GM21360 (cell line): Measurements from ENCODE around the gene KLK1.

Source experiments
- ATAC-seq: cut with Tn5 transposase; IDR thresholded peaks from one replicate; pipeline ENCODE4 v1.9.1; 2021; ENCODE audit warnings: mild to moderate bottlenecking, moderate library complexity; ENCODE audit not compliant: unreplicated experiment

The KLK1 gene

GRCh38 chr19:50823389-50824042 lies at the start of gene KLK1:
TSS of gene KLK1 (minus strand) at chr19:50823787. CDS start at chr19:50823748, 39 bp downstream.
- no peak for ATAC-seq

- ATAC-seq, result no peak
Measured at GRCh38 chr19:50873056-50873455, 49.5 kb upstream of the KLK1 start, which contains the start of gene KLK2. TSS of gene KLK2 (plus strand) at chr19:50873439. CDS start at chr19:50873474, 35 bp downstream.

GRCh38 chr19:50870417-50871089 lies 47.0 kb upstream of the KLK1 start:
- no peak for ATAC-seq

- no peak for ATAC-seq
Measured at GRCh38 chr19:50869479-50869878, 45.9 kb upstream of the KLK1 start.

DNA sequence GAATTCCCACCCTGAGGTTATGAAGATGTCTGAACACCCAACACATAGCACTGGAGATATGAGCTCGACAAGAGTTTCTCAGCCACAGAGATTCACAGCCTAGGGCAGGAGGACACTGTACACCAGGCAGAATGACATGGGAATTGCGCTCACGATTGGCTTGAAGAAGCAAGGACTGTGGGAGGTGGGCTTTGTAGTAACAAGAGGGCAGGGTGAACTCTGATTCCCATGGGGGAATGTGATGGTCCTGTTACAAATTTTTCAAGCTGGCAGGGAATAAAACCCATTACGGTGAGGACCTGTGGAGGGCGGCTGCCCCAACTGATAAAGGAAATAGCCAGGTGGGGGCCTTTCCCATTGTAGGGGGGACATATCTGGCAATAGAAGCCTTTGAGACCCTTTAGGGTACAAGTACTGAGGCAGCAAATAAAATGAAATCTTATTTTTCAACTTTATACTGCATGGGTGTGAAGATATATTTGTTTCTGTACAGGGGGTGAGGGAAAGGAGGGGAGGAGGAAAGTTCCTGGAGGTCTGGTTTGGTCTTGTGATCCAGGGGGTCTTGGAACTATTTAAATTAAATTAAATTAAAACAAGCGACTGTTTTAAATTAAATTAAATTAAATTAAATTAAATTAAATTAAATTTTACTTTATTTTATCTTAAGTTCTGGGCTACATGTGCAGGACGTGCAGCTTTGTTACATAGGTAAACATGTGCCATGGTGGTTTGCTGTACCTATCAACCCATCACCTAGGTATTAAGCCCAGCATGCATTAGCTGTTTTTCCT lies 38.1 kb upstream of the KLK1 start:
- ATAC-seq, result no peak

DNA sequence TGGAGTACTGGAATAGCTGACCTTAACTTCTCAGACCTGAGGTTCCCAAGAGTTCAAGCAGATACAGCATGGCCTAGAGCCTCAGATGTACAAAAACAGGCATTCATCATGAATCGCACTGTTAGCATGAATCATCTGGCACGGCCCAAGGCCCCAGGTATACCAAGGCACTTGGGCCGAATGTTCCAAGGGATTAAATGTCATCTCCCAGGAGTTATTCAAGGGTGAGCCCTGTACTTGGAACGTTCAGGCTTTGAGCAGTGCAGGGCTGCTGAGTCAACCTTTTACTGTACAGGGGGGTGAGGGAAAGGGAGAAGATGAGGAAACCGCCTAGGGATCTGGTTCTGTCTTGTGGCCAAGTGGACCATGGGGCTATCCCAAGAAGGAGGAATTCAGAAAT lies 37.4 kb upstream of the KLK1 start:
- ATAC-seq, result no peak

DNA sequence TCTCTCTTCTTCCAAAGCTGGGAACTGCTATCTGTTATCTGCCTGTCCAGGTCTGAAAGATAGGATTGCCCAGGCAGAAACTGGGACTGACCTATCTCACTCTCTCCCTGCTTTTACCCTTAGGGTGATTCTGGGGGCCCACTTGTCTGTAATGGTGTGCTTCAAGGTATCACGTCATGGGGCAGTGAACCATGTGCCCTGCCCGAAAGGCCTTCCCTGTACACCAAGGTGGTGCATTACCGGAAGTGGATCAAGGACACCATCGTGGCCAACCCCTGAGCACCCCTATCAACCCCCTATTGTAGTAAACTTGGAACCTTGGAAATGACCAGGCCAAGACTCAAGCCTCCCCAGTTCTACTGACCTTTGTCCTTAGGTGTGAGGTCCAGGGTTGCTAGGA lies 36.3 kb upstream of the KLK1 start:
- no peak for ATAC-seq

DNA sequence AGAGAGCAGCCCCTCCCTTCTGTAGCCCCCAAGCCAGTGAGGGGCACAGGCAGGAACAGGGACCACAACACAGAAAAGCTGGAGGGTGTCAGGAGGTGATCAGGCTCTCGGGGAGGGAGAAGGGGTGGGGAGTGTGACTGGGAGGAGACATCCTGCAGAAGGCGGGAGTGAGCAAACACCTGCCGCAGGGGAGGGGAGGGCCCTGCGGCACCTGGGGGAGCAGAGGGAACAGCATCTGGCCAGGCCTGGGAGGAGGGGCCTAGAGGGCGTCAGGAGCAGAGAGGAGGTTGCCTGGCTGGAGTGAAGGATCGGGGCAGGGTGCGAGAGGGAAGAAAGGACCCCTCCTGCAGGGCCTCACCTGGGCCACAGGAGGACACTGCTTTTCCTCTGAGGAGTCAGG lies 35.3 kb upstream of the KLK1 start:
- no peak for ATAC-seq

DNA sequence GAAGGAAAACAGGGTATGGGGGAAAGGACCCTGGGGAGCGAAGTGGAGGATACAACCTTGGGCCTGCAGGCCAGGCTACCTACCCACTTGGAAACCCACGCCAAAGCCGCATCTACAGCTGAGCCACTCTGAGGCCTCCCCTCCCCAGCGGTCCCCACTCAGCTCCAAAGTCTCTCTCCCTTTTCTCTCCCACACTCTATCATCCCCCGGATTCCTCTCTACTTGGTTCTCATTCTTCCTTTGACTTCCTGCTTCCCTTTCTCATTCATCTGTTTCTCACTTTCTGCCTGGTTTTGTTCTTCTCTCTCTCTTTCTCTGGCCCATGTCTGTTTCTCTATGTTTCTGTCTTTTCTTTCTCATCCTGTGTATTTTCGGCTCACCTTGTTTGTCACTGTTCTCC lies 33.8 kb upstream of the KLK1 start:
- no peak for ATAC-seq

- no peak for ATAC-seq
Measured at GRCh38 chr19:50854636-50855410, 31.2 kb upstream of the KLK1 start, which contains the start of gene KLK3. TSS of gene KLK3 (plus strand) at chr19:50854915. CDS start at chr19:50854956, 41 bp downstream.

GRCh38 chr19:50851620-50852019 lies 28.0 kb upstream of the KLK1 start:
- no peak for ATAC-seq

- no peak for ATAC-seq
Measured at GRCh38 chr19:50850738-50851137, 27.2 kb upstream of the KLK1 start.

DNA sequence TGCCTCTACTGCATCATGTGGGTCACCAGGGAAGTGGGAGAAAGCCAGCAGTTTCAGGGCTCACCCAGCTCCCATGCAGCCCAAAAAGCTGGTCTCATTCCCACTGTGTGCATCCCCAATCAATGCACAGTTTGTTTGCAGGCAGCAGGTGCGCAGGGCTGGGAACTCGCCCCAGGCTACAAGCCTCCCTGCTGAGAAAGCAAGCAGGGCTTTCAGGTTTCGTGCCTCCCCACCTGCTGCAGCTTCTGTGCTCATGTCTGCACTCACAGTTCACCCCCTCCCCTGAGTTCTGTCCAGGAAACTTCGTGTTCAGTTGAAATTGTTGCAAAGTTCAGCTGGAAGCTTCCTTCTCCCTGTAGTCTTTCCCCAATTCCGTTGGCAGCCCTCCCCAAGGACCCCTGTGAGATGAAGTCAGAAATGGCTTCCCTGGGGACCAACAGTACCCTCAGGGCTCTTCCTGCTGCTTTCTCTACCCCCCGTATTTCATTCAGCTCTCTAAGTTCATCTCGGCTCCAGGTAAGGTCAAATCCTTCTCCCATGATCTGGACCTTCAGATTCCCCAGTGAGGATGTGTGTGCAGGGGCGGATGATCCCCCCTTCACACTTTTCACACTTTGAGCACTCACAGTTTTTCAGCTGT lies 20.8 kb upstream of the KLK1 start:
- ATAC-seq, result no peak

- ATAC-seq, result no peak
Measured at GRCh38 chr19:50843701-50844221, 20.2 kb upstream of the KLK1 start.

DNA sequence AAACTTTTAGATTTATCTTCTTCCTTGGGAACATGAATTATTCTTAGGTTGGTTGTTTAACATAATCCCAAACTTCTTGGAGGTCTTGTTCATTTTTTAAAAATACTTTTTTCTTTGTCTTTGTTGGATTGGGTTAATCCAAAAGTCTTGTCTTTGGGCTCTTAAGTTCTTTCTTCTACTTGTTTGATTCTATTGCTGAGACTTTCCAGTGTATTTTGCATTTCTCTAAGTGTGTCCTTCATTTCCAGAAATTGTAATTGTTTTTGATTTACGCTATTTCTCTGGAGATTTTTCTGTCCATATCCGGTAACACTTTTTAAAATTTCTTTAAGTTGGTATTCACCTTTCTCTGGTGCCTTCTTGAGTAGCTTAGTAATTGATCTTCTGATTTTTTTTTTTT lies 19.6 kb upstream of the KLK1 start:
- no peak for ATAC-seq

- no peak for ATAC-seq
Measured at GRCh38 chr19:50842130-50842529, 18.5 kb upstream of the KLK1 start.

DNA sequence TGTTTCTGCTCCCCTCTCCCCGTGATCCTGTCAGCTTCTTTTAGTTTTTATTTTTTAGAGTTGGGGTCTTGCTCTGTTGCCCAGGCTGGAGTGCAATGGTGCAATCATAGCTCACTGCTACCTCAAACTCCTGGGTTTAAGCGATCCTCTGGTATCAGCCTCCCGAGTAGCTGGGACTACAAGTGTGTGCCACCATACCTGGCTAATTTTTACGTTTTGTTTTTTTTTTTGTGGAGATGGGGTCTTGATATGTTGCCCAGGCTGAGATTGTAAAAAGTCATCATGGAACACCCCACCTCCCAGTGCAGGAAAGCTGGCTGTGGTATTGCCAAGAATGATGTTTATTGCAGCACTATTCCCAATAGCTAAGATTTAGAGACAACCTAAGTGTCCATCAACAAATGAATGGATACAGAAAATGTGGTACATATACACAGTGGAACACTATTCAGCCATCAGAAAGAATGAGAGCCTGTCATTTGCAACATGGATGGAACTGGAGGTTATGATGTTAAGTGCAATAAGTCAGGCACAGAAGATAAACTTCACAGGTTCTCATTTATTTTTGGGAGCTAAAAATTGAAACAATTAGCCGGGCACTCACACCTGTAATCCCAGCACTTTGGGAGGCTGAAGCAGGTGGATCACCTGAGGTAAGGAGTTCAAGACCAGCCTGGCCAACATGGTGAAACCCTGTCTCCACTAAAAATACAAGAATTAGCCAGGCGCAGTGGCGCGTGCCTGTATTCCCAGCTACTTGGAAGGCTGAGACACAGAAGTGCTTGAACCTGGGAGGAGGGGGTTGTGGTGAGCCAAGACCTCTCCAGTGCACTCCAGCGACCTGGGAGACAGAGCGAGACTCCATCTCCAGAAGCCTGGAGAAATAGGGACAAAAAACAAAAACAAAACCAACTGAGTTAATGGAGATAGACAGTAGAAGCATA lies 16.4 kb upstream of the KLK1 start:
- no peak for ATAC-seq

DNA sequence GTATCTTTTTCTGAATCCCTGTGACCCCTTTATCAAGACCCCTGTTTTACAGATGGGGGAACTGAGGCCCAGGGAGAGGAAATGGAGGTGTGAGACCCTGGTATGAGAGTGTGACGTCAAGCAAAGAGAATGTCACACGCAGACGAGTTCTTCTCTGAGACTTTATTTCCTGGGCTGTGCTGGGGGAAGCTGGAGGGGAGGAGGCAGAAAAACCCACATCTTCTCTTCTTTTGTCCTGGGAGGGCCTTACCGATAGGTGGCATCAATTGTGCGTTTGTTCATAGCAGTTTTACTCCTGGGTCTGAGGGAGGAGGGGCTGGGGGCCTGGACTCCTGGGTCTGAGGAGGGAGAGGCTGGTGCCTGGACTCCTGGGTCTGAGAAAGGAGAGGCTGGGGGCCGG lies 14.7 kb upstream of the KLK1 start:
- no peak for ATAC-seq

DNA sequence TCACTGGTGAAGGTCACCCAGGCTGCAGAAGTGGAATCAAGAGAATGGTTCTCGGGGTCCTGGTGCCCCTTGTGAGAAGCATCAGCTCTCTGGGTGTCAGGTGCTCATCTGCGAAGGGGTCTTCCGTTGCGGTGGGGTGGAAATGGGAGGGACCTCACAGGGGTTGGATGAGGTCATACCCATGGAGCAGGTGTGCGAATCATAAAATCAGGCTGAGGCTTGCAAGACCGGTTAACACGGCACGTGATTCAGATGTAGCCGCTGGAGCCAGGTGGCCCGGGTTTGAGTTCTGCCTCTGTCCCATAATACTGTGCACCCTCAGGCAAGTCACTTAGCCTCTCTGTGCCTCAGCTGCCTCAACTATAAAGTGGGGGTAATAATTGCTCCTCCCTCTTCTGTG lies 13.7 kb upstream of the KLK1 start:
- no peak for ATAC-seq
